ENCODE measurements around the gene LPIN1.
A peak's percentile ranks its signal among the peaks of the same experiment; 100 is the strongest.

Gene LPIN1

GRCh38 chr2:11764359-11764758 is 17.9 kb downstream of the LPIN1 start:
- DNase-seq: no peak

DNA sequence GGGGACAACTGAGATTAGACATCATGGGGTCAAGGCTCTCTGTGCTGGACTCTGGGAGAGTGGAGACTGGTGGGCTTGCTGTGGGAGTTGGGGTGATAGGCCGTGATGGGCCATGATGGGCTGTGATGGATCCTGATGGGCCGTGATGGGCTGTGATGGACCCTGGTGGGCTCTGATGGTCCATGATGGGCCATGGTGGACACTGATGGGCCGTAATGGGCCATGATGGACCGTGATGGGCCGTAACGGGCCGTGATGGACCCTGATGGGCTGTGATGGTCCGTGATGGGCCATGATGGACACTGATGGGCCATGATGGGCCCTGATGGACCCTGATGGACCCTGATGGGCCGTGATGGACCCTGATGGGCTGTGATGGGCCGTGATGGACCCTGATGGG is 18.5 kb downstream of the LPIN1 start:
- no peak for DNase-seq

DNA sequence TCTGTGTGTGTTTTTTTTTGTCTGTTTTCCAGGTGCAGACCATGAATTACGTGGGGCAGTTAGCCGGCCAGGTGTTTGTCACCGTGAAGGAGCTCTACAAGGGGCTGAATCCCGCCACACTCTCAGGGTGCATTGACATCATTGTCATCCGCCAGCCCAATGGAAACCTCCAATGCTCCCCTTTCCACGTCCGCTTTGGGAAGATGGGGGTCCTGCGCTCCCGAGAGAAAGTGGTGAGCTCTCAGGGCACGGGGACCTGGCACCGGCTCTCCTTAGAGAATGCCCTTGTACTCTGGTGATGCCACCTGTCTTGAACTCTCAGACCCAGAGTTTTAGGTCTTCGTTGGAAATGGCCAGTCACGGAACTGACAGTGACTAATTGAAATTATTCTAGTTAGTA is 19.1 kb downstream of the LPIN1 start:
- no peak for DNase-seq

DNA sequence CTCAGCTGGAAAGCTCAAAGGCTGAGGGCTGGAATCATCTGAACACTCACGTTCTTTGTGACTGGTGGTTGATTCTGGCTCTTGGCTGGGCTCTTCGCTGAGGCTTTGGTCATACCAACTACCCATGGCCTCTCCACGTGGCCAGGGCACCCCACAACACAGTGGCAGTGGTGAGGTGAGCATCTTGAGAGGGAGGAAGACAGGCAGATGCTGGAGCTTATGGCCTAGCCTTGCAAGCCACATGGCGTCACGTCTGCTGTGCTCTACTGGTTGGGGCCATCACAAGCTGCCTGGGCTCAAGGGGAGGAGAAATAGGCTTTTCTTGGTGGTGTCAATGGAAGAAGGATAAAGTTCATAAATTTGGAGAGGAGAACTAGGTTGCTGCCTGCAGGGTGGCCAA is 19.6 kb downstream of the LPIN1 start:
- no peak for DNase-seq

DNA sequence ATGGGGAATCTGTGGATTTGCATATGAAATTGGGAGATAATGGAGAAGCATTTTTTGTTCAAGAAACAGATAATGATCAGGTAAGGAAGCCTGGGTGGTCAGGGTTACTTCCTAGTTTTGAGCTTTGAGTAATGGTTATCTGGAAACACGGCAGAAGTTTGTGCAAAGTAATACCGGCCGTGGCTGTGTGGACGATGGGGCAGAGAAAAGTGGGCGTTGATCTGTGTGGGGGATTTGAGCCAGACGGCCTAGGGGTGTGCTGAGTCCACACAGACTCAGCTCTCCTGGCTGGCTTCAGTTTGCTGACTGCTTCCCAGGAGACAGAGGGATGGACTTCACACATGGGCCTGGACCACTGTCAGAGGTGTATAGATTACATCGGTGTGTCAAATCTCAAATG is 21.3 kb downstream of the LPIN1 start:
- DNase-seq: no peak

GRCh38 chr2:11768946-11769345 is 22.5 kb downstream of the LPIN1 start:
- DNase-seq: no peak

- no peak for DNase-seq
Measured at GRCh38 chr2:11769516-11769915, 23.1 kb downstream of the LPIN1 start.

GRCh38 chr2:11770531-11771188 is 24.2 kb downstream of the LPIN1 start:
- no peak for DNase-seq

DNA sequence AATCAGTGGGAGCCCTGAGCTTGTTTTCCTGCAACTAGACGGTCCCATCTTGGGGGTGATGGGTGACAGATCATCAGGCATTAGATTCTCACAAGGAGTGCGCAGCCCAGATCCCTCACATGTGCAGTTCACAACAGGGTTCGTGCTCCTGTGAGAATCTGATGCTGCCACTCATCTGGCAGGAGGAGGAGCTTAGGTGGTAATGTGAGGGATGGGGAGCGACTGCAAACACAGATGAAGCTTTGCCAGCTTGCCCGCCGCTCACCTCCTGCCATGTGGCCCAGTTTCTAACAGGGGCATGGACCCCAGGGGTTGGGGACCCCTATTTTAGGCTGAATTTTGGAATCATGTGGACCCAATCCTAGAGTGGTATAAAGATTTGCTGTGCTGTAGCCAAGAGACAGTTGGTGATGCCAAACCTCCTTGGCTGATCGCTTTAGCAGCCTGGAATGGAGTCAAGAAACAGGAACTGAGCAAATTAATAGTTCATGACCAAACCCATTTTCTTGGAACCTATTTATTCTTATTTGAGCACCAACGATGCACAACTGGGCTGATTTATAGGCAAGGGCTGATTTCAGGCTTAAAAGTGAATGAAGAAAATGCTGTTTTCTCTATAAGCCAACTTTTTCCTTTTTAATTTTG is 25.7 kb downstream of the LPIN1 start:
- no peak for DNase-seq

DNA sequence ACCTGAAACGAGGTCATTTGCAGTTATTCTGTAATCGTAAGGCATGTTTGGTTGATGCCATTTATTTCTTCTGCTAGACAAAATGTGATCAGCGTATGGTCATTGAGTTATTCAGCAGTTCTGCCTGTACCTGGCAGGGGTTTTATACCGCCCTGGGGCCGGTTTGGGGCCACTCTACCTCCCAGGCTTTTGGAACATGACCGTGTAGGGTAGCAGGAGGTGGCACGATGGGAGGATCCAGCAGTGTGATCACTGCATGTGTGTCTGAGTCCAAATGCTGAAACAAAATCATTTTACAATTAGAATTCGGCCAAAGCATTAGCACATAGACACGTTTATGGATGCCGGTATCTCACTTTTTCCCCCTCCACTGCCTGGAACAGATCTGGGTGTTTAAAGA is 26.7 kb downstream of the LPIN1 start:
- DNase-seq: no peak

- DNase-seq: no peak
Measured at GRCh38 chr2:11773747-11774525, 27.5 kb downstream of the LPIN1 start.

GRCh38 chr2:11774600-11774999 is 28.2 kb downstream of the LPIN1 start:
- DNase-seq: no peak

DNA sequence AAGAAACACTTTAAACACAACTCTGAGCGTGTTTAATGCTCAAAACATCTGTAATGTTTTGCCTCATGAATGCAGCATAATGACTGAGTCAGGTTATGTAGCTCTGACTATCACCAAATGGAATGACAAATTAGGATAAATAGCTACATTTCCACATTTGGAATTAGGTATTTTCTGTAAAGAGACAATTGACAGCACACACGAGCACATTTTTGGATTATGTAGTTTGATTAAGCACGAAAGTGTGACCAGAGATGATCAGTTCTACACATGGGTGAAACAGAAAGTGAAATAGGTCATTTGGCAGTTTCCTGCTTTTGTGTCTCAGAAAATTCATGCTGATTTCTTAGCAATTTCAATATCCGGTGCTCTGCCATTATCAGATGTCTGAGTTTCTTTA is 29.0 kb downstream of the LPIN1 start:
- no peak for DNase-seq

DNA sequence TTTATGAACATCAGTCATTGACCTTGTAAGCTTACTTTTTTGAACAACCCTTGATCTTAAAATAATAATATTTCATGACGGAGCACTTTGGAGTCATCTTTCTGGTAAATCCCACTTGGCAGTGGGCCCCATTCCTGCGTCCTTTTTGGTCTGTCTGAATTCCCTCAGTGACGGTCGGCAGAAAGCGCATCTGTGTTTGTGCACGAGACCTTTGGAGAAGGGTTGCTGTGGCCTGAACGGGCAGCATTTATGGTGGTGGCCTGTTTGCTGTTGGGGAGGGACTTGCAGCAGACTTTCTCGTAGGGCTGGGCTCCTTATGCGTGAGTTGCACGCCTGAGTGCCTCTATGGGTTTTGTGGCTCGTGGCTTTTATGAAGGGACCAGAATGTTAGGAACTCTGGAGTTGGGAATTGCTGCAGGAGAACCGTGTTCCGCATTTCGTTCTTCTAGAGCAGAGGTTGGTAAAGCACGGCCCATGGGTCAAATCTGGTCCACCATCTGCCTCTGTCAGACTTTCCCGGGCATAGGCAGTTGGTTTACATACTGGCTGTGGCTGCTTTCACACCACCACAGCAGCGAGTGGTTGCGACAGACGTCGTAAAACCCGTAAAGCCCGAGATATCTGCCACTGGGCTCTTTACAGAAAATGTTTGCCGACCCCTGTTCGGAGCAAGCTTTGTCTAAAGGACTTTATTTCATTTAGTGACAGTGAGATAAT is 30.8 kb downstream of the LPIN1 start:
- no peak for DNase-seq

DNA sequence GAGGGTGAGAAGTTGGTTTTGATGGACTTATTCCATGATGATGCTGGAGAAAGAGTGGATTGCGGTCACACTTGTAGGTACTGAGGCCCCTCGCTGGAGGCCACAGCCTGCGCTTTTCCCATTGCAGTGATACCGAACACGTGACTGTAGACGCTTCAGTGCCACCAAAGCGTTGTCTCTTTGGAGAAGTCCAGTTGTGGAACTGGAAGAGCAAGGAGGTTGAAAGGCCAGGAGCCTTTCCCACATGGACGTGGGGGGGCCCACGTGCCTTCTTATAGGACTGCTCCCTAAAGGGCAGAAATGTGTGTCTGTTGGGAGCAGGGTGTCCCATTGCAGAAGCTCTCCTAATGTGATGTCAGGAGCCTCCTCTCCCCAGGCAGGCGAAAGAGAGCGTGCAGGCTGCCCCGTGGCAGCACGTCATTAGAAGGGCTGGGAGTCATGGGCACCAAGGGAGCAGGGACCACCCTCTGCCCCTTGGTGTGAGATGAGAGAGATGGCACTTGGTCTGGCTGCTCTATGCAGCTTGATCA is 31.5 kb downstream of the LPIN1 start:
- no peak for DNase-seq

GRCh38 chr2:11778416-11778815 is 32.0 kb downstream of the LPIN1 start:
- no peak for DNase-seq

- DNase-seq: peak; percentile 58
Measured at GRCh38 chr2:11778923-11779757, 32.7 kb downstream of the LPIN1 start.

DNA sequence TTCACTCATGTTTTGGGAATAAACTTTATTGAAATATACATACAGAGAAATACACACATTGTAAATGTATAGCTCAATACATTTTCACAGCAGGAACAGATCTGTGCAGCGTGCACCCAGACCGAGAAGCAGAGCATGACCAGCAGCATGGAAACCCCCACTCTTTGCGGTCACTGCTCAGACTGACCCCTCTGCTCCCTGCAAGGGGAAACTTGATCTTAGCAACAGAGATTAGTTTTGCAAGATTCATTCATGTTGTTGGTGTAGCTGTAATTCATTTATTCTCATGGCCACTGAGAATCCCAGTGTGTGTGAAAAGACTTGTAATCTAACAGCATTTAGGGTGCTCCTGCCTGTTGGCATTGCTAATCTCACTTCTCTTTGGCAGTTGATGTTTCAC is 35.2 kb downstream of the LPIN1 start:
- no peak for DNase-seq

DNA sequence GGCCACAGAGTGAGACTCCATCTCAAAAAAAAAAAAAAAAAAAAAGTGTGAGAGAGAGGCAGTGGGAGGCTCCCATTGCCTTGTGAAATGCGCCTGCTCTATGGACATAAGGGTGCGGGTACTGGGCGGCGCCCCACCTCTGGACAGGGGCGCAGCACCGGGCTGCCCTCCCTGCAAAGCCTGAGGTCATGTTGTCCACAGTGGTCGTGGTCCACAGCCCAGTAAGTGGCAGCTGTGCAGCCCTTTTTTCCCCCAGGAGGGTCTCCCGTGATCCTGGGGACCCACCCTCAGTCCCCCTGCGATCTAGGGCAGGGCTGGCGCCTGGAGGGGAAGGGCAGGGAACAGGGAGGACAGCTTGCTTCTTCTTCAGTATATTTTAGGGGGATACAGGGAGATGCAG is 37.8 kb downstream of the LPIN1 start:
- DNase-seq: no peak

DNA sequence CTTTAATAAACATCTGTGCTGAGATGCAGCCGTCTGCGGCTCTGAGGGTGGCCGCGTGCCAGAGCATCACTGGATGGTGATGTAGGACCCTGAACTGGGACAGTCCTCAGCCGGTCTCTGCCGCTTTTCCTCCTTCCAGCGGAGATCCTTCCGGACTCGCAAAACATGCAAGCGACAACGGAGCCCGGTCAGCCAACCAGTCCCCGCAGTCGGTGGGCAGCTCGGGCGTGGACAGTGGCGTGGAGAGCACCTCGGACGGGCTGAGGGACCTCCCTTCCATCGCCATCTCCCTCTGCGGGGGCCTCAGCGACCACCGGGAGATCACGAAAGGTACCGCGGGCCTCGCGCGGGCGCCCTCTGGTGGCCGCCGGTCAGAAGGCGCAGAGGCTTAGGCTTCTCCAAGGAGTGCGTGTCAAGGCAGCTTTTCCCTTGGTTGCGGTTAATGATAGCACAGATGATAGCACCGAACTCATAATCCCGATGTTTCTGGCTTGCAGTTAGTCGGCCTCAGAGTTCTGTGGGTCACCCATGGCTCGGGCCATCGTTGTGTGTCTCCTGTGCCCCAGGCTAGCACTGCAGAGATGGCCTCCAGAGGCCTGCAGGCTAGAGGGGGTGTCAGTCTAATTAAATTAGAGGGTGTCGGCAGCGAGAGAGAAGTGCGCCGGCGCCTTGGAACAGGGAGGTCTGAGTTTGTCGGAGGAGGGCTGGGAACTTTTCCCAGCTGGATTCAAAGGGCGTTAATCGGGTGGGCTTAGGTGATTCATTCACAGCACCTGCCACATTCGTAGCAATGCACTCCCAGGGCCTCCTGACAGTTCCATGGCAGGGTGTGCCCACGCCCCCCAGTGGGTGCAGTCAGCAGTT is 38.5 kb downstream of the LPIN1 start:
- DNase-seq: peak; percentile 29

DNA sequence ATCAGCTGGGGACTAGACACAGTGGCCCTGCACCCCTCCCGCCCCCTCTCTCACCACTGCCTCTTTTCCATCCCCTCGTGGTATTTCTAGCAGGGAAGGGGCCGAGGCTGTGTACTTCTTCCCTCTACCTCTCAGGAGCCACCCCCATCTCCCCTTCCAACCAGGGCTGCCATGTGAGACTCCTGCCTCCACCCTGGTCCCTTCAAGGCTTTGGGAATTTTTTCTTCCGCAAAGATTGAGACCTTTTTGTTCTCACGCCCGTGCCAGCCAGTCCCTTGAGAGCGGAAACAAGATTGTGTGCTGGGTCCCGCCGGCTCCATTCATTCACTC is 39.1 kb downstream of the LPIN1 start:
- DNase-seq: no peak

Data from activated gamma-delta T cell (primary cell).